VCaP (cell line): ENCODE data around the gene DOLPP1.

Experiments
- H3K27ac ChIP-seq: fragments of 450-650 bp; 2 replicates; pipeline ENCODE4 v1.5.1; 2017
- CTCF ChIP-seq: fragments of 450-650 bp; conservative IDR thresholded peaks from 2 replicates; pipeline ENCODE4 v1.5.1; 2017; ENCODE audit warnings: mild to moderate bottlenecking, moderate library complexity

DOLPP1 gene

GRCh38 chr9:129104051-129104450 is 23.1 kb downstream of the DOLPP1 start:
- H3K27ac ChIP-seq, result no peak overlapping the region
- TF ChIP-seq CTCF, result no peak

- no peak for TF ChIP-seq CTCF
- no peak overlapping the region for H3K27ac ChIP-seq
Observed at GRCh38 chr9:129105857-129106694, 25.2 kb downstream of the DOLPP1 start.

GRCh38 chr9:129107651-129108050 is 26.7 kb downstream of the DOLPP1 start:
- no peak for TF ChIP-seq CTCF

GRCh38 chr9:129108083-129108804 is 27.3 kb downstream of the DOLPP1 start:
- no peak for TF ChIP-seq CTCF

More at GRCh38 chr9:129107651-129108050, 26.7 kb downstream of the DOLPP1 start:
- peak overlapping the region; percentile 98 for H3K27ac ChIP-seq

GRCh38 chr9:129108805-129109536 is 28.1 kb downstream of the DOLPP1 start:
- H3K27ac ChIP-seq, result peak overlapping the region; percentile 98
- no peak for TF ChIP-seq CTCF

More at GRCh38 chr9:129108083-129108804, 27.3 kb downstream of the DOLPP1 start:
- H3K27ac ChIP-seq, result peak overlapping the region; percentile 98

- peak overlapping the region; percentile 98 for H3K27ac ChIP-seq
- TF ChIP-seq CTCF, result no peak
Observed at GRCh38 chr9:129109537-129109903, 28.6 kb downstream of the DOLPP1 start.
